Measurements from ENCODE around the gene CLASP2. TPM values are rescaled to one million over a fixed set of nuclear protein-coding genes. Genes with fewer than 3 reads are reported as not detected.

The CLASP2 gene
- total RNA-seq, 6 experiments from 2014 or later: 32.8 to 37.6 (median 34.8) TPM

DNA sequence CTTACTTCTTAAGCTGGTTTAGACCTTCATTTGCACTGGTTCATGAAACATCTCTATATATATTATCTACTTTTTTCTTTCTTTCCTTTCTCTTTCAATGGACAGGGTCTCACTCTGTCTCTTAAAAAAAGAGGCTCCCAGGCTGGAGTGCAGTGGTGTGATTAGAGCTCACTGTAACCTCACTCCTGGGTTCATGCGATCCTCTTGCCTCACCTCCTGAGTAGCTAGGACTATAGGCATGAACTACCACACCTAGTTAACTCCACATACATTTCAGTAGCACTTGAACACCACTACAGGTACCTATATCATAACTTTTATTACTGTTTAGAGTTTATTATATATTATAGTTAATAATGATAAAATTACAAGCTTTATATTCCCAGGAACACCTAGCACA lies 160.8 kb downstream of the CLASP2 start:
- no peak overlapping the region for H3K4me3 Mint-ChIP-seq
- TF ChIP-seq, protein P1, sequence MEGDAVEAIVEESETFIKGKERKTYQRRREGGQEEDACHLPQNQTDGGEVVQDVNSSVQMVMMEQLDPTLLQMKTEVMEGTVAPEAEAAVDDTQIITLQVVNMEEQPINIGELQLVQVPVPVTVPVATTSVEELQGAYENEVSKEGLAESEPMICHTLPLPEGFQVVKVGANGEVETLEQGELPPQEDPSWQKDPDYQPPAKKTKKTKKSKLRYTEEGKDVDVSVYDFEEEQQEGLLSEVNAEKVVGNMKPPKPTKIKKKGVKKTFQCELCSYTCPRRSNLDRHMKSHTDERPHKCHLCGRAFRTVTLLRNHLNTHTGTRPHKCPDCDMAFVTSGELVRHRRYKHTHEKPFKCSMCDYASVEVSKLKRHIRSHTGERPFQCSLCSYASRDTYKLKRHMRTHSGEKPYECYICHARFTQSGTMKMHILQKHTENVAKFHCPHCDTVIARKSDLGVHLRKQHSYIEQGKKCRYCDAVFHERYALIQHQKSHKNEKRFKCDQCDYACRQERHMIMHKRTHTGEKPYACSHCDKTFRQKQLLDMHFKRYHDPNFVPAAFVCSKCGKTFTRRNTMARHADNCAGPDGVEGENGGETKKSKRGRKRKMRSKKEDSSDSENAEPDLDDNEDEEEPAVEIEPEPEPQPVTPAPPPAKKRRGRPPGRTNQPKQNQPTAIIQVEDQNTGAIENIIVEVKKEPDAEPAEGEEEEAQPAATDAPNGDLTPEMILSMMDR (IDR thresholded peaks at IDR 0.05): no peak
- H3K27ac Mint-ChIP-seq: no peak overlapping the region
- H3K4me1 Mint-ChIP-seq (ENCODE audit: low read depth): no peaks in the 10 kb centered on the region
- no peaks in the 10 kb centered on the region for H3K27me3 Mint-ChIP-seq (ENCODE audit: insufficient read depth)
- H3K36me3 Mint-ChIP-seq (ENCODE audit: low read depth): peaks cover 4% of the 10 kb centered on the region; the same call in 1 of the 2 replicates
- DNase-seq: no peak
- H3K9me3 Mint-ChIP-seq: no peaks in the 10 kb centered on the region

DNA sequence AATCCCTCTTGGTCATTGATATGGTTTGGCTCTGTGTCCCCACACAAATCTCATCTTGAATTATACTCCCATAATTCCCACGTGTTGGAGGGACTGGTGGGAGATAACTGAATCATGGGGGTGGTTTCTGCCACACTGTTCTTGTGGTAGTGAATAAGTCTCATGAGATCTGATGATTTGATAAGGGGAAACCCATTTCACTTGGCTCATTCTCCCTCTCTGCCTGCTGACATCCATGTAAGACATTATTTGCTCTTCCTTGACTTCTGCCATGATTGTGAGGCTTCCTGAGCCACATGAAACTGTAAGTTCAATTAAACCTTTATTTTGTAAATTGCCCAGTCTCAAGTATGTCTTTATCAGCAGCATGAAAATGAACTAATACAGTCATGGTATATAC lies 171.0 kb downstream of the CLASP2 start:
- peaks cover 15% of the 10 kb centered on the region for H3K4me1 Mint-ChIP-seq (ENCODE audit: low read depth)
- DNase-seq: no peak
- no peak overlapping the region for H3K27ac Mint-ChIP-seq
- peaks cover 24% of the 10 kb centered on the region for H3K36me3 Mint-ChIP-seq (ENCODE audit: low read depth)
- TF ChIP-seq, protein P1 (IDR thresholded peaks at IDR 0.05): no peak
- H3K9me3 Mint-ChIP-seq: 0 out of 2 replicates have a peak, but pooled peaks cover 4% of the 10 kb centered on the region
- no peak overlapping the region for H3K4me3 Mint-ChIP-seq
- H3K27me3 Mint-ChIP-seq (ENCODE audit: insufficient read depth): no peaks in the 10 kb centered on the region; the same call in 1 of the 2 replicates

DNA sequence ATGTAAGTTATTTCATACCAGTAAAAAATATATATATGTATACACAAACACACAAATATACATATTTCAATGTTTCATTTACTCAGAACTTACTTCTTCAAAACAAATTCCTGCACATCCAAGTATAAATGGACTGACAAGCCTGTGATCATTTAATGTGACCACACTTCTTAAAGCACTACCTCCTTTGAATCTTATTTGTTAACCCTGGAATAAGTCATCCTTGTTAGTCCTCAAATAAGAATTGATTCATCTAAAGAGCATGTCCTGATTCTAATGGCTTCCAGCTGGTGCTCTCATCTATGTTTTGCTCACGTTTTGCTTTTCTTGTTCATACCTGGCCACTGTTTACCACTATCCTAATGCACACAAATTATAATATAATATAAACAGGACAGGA lies 173.9 kb downstream of the CLASP2 start:
- peaks cover 20% of the 10 kb centered on the region for H3K4me1 Mint-ChIP-seq (ENCODE audit: low read depth)
- DNase-seq: peak; percentile 50
- H3K27me3 Mint-ChIP-seq (ENCODE audit: insufficient read depth): no peaks in the 10 kb centered on the region
- H3K27ac Mint-ChIP-seq: peak overlapping the region; percentile 9
- TF ChIP-seq, protein P1 (IDR thresholded peaks at IDR 0.05): no peak
- peaks cover 19% of the 10 kb centered on the region for H3K36me3 Mint-ChIP-seq (ENCODE audit: low read depth)
- H3K4me3 Mint-ChIP-seq: no peak overlapping the region
- 0 out of 2 replicates have a peak, but pooled peaks cover 2% of the 10 kb centered on the region for H3K9me3 Mint-ChIP-seq

DNA sequence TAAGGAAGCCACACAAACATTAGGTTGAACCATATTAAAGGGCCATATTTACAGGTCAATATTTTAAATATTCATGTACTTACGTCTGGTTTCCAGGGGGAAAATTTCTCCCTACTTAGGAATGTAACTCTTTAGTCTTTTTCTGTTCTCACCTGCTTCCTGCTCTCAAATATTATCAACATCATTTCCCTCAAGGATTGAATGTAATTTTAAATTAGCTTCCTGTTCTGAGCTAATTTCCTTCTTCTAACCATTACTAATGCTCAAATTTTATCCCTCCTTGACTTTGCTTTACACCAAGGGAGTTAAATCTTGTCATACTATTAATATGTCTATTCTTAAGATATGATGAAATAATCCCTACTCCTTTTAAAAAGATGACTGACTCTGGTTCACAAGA lies 174.5 kb downstream of the CLASP2 start:
- no peak for DNase-seq
- no peaks in the 10 kb centered on the region for H3K27me3 Mint-ChIP-seq (ENCODE audit: insufficient read depth)
- H3K36me3 Mint-ChIP-seq (ENCODE audit: low read depth): peaks cover 19% of the 10 kb centered on the region
- H3K4me3 Mint-ChIP-seq: no peak overlapping the region
- TF ChIP-seq, protein P1 (IDR thresholded peaks at IDR 0.05): no peak
- no peaks in the 10 kb centered on the region for H3K9me3 Mint-ChIP-seq
- H3K27ac Mint-ChIP-seq: peak overlapping the region; percentile 9
- peaks cover 20% of the 10 kb centered on the region for H3K4me1 Mint-ChIP-seq (ENCODE audit: low read depth)

DNA sequence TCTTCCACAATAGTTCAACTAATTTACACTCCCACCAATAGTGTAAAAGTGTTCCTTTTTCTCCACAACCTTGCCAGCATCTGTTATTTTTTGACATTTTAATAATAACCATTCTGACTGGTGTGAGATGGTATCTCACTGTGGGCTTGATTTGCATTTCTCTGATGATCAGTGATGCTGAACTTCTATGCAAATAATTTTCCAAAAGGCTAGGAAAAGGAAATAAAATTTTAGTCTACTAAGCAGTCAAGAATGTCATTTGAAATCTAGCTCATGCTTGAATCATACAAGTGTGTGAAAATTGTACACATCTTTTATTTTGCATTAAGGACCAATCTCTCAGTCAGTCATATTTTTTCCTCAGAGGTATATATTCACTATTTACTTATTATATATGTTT lies 176.1 kb downstream of the CLASP2 start:
- no peaks in the 10 kb centered on the region for H3K27me3 Mint-ChIP-seq (ENCODE audit: insufficient read depth)
- H3K4me1 Mint-ChIP-seq (ENCODE audit: low read depth): peaks cover 20% of the 10 kb centered on the region
- no peak overlapping the region for H3K27ac Mint-ChIP-seq
- peaks cover 15% of the 10 kb centered on the region for H3K36me3 Mint-ChIP-seq (ENCODE audit: low read depth)
- H3K4me3 Mint-ChIP-seq: no peak overlapping the region
- TF ChIP-seq, protein P1 (IDR thresholded peaks at IDR 0.05): no peak
- no peaks in the 10 kb centered on the region for H3K9me3 Mint-ChIP-seq
- no peak for DNase-seq

Data from HFFc6 (cell line).